ENCODE measurements around the gene NOXA1. TPM values are rescaled to one million over a fixed set of nuclear protein-coding genes. Genes with fewer than 3 reads are reported as not detected.

Gene NOXA1
- total RNA-seq, 1 donor from 2014 or later: 0.30 TPM

DNA sequence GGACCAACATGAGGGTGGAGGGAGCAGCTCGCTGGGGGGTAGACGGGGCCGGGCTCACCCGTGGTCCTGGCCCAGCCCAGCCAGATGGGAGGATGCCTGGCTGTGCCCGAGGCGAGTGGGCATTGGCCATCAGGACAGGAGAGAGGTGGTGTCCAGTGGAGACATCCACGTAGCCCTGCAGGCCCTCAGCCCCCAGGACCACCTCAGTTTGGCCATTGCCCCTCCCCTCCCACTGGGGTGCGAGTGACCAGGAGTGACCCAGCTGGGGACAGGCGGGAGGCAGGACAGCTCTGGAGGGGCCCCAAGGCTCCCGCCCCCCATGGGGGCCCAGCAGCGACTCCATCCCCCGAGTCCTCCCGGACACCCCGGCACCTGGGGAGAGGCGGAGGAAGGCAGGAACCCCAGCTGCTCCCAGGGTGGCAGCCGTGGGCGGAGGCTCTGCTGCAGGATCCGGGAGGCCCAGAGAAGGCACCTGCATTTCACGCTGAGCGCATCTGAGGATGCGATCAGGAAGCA, 8.3 kb downstream of the NOXA1 start:
- no peaks in the 10 kb centered on the region for H3K4me1 Mint-ChIP-seq
- no peaks in the 10 kb centered on the region for H3K27me3 Mint-ChIP-seq

DNA sequence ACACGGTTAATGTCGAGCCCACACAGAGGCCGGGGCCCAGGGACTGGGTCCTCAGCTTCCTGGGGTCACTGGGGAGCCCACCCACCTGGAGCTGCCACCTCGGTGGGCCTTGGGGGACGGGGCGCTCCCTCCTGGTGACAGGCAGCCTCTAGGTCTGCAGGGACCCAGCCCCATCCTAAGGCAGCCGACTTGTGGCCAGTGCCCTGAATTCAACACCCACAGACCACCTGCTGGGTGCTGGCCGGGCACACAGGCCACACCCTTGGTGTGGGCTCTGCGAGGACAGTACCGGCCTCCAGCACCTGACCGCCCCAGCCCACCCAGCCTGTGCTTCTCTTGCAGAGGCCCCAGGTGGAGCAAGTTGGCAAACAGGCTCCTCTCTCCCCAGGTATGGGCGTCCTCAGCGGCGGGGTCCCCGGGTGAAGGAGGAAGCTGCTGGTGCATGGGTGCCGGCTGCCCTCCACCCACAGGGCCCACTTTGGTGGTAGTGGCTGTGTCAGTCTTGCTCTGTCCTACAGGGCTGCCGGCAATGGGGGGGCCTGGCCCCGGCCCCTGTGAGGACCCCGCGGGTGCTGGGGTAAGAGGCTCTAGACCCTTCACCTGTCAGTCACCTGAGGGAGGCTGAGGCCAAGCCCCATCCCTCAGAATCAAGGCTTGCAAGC, 9.6 kb downstream of the NOXA1 start:
- intact Hi-C loops (cut with micrococcal nuclease): no loop called here
- DNase-seq: no peak
- Mint-ChIP-seq H3K27me3 (no peaks in the 10 kb centered on the region), H3K9me3 (no peaks in the 10 kb centered on the region), H3K4me3 (no peak overlapping the region), H3K4me1 (no peaks in the 10 kb centered on the region), H3K36me3 (ENCODE audit: low read depth) (no peaks in the 10 kb centered on the region), H3K27ac (no peak overlapping the region)

More for the DNA sequence above, 8.3 kb downstream of the NOXA1 start:
- no peak overlapping the region for H3K4me3 Mint-ChIP-seq
- H3K27ac Mint-ChIP-seq: no peak overlapping the region
- no peaks in the 10 kb centered on the region for H3K9me3 Mint-ChIP-seq
- H3K36me3 Mint-ChIP-seq (ENCODE audit: low read depth): no peaks in the 10 kb centered on the region
- intact Hi-C loops (cut with micrococcal nuclease): no loop called here
- no peak for DNase-seq

DNA sequence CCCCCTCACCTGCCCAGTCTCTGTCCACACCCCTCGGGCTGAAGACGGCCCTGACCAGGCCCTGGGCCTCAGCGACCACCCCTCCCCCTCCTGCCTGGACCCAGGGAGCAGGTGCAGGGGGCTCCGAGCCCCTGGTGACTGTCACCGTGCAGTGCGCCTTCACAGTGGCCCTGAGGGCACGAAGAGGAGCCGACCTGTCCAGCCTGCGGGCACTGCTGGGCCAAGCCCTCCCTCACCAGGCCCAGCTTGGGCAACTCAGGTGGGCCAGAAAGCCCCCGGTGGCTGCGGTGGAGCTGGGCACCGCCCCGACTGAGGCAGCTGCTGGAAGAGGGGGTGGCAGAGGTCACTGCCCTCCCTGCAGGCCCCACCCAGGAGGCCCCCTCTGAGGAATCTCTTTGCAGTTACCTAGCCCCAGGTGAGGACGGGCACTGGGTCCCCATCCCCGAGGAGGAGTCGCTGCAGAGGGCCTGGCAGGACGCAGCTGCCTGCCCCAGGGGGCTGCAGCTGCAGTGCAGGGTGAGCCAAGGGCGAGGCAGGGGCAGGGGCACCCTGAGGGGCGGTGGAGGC, 10.2 kb downstream of the NOXA1 start:
- H3K4me3 Mint-ChIP-seq: no peak overlapping the region
- H3K4me1 Mint-ChIP-seq: no peaks in the 10 kb centered on the region
- no peak overlapping the region for H3K27ac Mint-ChIP-seq
- H3K27me3 Mint-ChIP-seq: no peaks in the 10 kb centered on the region
- H3K9me3 Mint-ChIP-seq: no peaks in the 10 kb centered on the region
- intact Hi-C loops (cut with micrococcal nuclease): no loop called here
- H3K36me3 Mint-ChIP-seq (ENCODE audit: low read depth): no peaks in the 10 kb centered on the region
- no peak for DNase-seq

DNA sequence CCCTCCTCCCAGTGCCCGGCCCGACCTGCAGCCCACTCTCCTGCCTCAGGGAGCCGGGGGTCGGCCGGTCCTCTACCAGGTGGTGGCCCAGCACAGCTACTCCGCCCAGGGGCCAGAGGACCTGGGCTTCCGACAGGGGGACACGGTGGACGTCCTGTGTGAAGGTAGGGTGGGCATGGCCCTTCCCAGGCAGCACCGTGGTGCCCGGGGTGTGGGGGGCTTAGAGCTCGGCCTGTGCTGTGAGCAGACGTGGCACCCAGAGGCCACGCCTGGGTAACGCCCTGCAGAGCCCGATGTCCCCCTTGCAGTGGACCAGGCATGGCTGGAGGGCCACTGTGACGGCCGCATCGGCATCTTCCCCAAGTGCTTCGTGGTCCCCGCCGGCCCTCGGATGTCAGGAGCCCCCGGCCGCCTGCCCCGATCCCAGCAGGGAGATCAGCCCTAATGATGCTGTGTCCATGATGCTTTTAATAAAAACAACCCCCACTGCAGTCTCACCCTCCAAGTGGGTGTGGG, 10.8 kb downstream of the NOXA1 start:
- no peaks in the 10 kb centered on the region for H3K27me3 Mint-ChIP-seq
- no peaks in the 10 kb centered on the region for H3K36me3 Mint-ChIP-seq (ENCODE audit: low read depth)
- intact Hi-C loops (cut with micrococcal nuclease): no loop called here
- H3K4me3 Mint-ChIP-seq: no peak overlapping the region
- H3K27ac Mint-ChIP-seq: no peak overlapping the region
- no peaks in the 10 kb centered on the region for H3K4me1 Mint-ChIP-seq
- DNase-seq: no peak
- H3K9me3 Mint-ChIP-seq: no peaks in the 10 kb centered on the region

DNA sequence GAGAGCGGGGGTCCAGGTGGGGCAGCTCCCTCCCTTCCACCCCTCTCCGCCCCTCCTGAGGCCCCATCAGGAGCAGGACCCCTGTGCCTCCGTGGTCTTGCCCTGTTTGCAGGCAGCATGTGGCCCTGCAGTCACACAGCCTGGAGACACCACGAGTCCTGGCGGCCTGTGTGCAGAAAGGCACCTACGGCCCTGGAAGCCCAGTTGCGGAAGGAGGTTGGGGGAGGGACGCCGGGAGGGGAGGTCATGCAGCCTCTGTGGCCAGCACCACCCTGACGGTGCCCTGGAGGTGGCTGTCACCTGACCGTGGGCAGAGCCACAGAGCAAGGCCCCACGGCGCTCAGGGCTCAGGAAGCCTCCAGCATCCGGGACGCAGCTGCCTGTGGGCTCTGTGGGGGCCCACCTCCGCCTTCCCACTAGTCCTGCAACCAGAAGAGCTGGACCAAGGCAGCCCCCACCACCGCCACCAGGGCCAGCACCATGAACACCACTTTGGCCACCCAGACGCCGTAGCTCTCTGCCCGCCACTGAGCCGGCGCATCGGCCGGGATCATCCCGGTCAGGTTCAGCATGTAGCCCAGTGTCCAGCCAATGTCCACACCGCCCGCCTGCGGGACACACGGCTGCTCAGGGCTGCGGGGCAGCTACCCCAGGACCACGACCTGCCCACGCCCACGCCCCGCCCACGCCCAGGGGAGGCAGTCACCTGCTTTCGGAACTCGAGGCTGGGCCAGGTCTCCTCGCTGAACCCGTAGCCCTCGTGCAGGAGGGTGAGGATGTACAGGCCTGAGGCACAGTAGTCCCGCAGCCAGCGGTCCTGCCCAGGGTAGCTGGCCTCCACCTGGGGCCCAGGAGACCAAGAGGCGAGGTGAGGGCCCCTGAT, 11.5 kb downstream of the NOXA1 start:
- Mint-ChIP-seq H3K4me3 (no peak overlapping the region), H3K27ac (no peak overlapping the region), H3K4me1 (no peaks in the 10 kb centered on the region), H3K27me3 (peaks cover 3% of the 10 kb centered on the region), H3K9me3 (no peaks in the 10 kb centered on the region), H3K36me3 (ENCODE audit: low read depth) (no peaks in the 10 kb centered on the region)
- no peak for DNase-seq
- intact Hi-C loops (cut with micrococcal nuclease): no loop called here

DNA sequence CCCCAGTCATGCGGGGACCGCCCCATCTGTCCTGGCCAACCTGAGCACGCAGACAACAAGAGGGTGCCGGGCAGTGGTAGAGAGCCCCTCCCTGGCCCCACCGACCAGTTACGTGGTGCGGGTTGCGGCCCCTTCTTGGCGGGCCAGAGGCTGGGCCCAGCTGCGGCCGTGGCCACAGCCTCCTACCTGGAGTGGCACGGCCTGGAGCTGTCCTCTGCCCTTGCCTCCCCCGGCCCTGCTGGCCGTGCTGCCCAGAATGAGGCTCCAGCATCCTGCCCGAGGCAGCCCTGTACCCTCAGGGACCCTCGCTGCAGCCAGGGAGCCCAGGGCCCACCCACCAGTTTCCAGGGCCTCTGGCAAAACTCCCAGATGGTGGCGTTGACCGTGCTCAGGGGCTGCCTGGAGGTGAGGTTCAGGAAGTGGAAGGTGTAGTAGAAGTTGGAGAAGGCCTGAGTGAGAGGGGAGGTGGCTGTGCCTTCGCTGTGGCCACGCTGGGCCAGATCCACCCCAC, 12.2 kb downstream of the NOXA1 start:
- intact Hi-C loops (cut with micrococcal nuclease): no loop called here
- Mint-ChIP-seq H3K4me1 (no peaks in the 10 kb centered on the region), H3K27ac (no peak overlapping the region), H3K4me3 (no peak overlapping the region), H3K36me3 (ENCODE audit: low read depth) (no peaks in the 10 kb centered on the region), H3K27me3 (peaks cover 3% of the 10 kb centered on the region), H3K9me3 (no peaks in the 10 kb centered on the region)
- no peak for DNase-seq

DNA sequence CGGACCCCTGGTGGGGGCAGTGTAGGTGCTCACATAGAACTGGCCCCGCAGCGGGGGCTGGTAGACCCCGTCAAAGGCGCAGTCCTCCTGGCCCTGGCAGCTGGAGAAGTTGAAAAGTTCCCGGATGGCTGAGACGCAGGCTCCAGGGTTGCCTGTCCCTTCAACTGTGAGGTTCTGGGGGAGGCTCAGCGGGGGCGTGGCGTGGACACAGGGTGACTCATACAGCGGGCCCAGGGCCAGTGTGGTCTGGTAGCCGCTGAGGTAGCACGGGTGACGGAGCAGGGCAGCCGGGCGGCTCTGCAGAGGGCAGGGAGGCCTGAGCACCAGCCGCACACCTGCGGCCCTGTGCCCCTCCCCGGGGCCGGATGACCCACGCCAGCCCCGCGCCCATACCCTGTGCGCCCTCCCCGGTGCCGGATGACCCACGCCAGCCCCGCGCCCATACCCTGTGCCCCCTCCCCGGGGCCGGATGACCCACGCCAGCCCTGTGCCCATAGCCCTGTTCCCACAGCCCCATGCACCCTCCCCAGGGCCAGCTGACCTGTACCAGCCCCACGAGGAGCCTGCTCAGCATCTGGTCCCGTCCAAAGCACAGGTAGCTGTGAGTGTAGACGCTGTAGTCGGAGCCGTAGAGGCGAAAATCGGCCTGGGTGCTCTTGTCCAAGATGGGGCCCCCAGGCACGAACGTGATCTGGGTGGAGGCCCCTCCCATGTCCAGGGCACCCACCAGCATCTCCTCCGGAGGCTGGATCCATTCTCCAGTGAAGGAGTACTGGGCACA, 13.0 kb downstream of the NOXA1 start:
- intact Hi-C loops (cut with micrococcal nuclease): no loop called here
- H3K27me3 Mint-ChIP-seq: peaks cover 3% of the 10 kb centered on the region
- no peaks in the 10 kb centered on the region for H3K4me1 Mint-ChIP-seq
- no peaks in the 10 kb centered on the region for H3K9me3 Mint-ChIP-seq
- H3K36me3 Mint-ChIP-seq (ENCODE audit: low read depth): no peaks in the 10 kb centered on the region
- no peak overlapping the region for H3K27ac Mint-ChIP-seq
- DNase-seq: no peak
- no peak overlapping the region for H3K4me3 Mint-ChIP-seq

DNA sequence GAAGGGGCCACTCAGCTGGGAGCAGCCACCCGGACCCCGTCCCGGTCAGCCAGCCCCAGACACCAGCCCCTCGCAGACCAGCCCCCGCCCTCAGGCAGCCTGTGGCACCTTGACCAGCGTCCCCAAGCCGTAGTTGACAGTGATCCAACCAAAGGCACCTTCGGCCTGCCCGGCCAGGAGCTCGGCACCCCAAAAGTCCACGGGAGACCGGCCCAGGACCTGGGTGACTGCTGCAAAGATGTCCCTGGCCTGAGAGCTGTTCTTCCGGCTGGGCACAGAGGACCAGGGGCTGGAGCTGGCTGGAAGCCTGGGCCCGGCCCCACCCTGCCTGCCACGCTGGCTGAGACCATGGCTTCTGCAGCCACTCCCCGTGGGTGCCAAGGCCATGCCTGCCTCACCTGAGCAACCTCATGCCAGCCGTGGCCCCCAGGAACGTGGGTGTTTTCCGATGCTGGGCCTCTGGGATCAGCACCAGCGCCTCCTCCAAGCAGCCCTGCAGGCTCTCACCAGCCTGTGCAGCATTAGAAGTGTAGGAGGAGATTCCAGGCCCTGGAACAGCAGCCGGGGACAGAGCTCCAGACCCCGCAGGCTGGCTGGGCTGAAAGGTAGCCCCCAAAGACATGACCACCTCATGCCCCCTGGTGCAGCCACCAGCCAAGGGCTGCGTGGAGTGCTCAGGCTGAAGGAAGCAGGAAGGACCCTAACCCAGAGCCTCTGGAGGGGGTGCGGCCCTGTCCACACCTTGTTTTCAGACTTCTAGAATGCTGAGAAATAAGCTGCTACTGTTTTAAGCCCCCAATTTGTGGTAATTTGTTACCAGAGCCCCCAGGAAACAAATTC, 13.8 kb downstream of the NOXA1 start:
- H3K27ac Mint-ChIP-seq: no peak overlapping the region
- intact Hi-C loops (cut with micrococcal nuclease): no loop called here
- H3K27me3 Mint-ChIP-seq: peaks cover 5% of the 10 kb centered on the region
- H3K36me3 Mint-ChIP-seq (ENCODE audit: low read depth): no peaks in the 10 kb centered on the region
- no peaks in the 10 kb centered on the region for H3K9me3 Mint-ChIP-seq
- no peak for DNase-seq
- H3K4me1 Mint-ChIP-seq: peaks cover 2% of the 10 kb centered on the region
- H3K4me3 Mint-ChIP-seq: no peak overlapping the region

DNA sequence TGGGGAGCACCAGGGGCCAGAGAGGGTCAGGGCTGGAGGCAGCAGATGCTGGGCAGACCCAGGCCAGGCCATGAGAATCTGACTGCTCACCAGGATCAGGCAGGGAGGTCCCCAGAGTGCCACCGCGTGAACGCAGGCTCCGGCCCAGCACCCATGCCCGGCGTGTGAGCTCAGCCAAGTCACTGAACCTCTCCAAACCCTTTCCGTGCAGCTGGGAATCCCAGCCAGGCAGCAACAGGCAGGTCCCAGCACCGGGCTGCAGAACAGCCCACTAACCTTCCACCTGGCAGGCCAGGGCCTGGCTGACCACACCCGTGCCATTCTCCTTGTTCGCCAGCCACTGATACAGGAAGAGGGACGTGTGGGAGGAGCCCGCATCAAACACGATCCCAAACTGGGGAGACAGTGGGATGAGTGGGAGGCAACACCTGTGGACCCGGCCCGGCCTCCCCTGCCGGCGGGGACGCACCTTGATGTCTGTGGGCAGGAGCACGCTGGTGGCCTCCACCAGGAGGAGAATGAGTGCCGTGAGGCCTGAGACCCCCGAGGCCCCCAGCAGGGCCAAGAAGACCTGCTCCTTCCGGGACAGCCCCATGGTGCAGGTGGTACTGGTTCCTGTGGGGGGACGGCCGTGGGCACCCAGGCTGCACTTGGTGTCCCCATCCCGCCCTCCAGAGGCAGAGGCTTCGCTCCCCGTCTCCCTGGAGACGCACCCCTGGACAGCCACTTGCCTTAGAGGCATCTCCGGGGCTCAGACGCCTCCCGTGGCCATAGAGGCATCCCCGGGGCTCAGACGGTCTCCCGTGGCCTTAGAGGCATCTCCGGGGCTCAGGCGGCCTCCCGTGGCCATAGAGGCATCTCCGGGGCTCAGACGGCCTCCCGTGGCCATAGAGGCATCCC, 14.7 kb downstream of the NOXA1 start:
- Mint-ChIP-seq H3K36me3 (ENCODE audit: low read depth) (no peaks in the 10 kb centered on the region), H3K27me3 (peaks cover 10% of the 10 kb centered on the region), H3K27ac (no peak overlapping the region), H3K4me3 (no peak overlapping the region), H3K9me3 (no peaks in the 10 kb centered on the region), H3K4me1 (peaks cover 2% of the 10 kb centered on the region)
- DNase-seq: no peak
- intact Hi-C loops (cut with micrococcal nuclease): no loop called here

DNA sequence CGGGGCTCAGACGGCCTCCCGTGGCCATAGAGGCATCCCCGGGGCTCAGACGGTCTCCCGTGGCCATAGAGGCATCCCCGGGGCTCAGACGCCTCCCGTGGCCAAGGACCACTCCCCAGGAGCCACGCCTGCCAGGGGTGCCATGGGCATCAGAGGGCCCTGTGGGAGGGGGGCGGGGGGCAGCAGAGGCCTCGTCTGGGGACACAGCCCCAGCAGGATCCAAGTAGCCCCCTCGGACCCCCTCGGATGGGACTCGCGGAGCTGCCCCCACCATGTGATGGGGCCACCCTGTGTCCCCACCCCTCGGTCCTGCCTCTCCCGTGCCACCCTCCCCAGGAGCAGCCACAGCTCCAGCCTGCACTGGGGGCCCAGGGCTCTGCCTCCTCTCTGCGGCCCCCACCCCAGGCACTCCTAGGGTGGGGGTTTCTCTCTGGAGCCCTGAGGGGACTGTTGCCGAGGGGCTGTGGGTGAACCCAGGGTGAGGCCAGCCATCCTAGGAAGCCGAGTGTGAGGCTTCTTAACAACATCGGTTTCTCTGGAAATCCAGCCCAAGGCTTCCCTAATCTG, 15.5 kb downstream of the NOXA1 start:
- DNase-seq: no peak
- H3K27me3 Mint-ChIP-seq: peaks cover 14% of the 10 kb centered on the region
- no peaks in the 10 kb centered on the region for H3K36me3 Mint-ChIP-seq (ENCODE audit: low read depth)
- H3K27ac Mint-ChIP-seq: no peak overlapping the region
- no peaks in the 10 kb centered on the region for H3K9me3 Mint-ChIP-seq
- H3K4me1 Mint-ChIP-seq: peaks cover 2% of the 10 kb centered on the region
- H3K4me3 Mint-ChIP-seq: no peak overlapping the region
- intact Hi-C loops (cut with micrococcal nuclease): no loop called here

DNA sequence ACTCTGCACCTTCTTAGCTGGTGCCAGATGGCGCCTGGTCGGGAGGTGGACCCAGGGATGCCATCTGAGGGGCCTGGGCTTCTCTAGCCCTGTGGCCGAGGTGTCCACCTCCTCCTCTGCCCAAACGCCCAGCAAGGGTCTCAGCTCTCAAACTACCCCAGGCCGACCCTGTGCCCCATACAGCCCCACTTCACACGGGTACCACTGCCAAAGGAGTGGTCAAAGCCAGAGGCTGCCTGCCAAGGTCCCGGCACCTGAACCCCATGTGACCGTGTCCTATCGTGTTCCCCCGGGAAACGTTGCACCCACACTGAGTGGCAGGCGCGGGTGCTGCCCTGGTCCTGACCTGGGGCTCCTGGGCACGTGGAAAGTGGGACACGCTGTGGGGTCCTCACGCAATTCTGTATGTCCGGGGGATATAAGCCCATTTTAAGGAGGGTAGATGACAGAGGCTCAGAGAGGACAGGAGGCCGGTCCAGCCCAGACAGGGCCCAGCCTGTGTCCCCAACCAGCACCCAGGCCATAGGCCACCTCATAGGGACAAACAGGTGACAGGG, 16.0 kb downstream of the NOXA1 start:
- Mint-ChIP-seq H3K9me3 (no peaks in the 10 kb centered on the region), H3K4me1 (peaks cover 2% of the 10 kb centered on the region), H3K4me3 (no peak overlapping the region), H3K27me3 (peaks cover 16% of the 10 kb centered on the region), H3K27ac (no peak overlapping the region), H3K36me3 (ENCODE audit: low read depth) (no peaks in the 10 kb centered on the region)
- DNase-seq: no peak
- intact Hi-C loops (cut with micrococcal nuclease): no loop called here

Measured in activated CD4-positive, alpha-beta T cell treated with anti-CD3 and anti-CD28 coated beads, Interleukin-2, amount 10 ng/mL, durations not matched to agents 24 days and 14 days (primary cell).